ENCODE measurements around the gene MFSD6.

Gene MFSD6

GRCh38 chr2:190530248-190530900 lies 122.2 kb downstream of the MFSD6 start:
- DNase-seq (ENCODE audit: low read depth in 2 of 2), result no peak

- DNase-seq (ENCODE audit: low read depth in 2 of 2), result no peak
Measured at GRCh38 chr2:190532581-190532980, 124.4 kb downstream of the MFSD6 start.

- DNase-seq (ENCODE audit: low read depth in 2 of 2), result no peak
Measured at GRCh38 chr2:190533175-190533967, 125.2 kb downstream of the MFSD6 start.

GRCh38 chr2:190533968-190534309 lies 125.8 kb downstream of the MFSD6 start:
- peak in 1 of 2 experiments; percentile 26 for DNase-seq (ENCODE audit: low read depth in 2 of 2)

GRCh38 chr2:190534310-190535120 lies 126.4 kb downstream of the MFSD6 start, which contains the start of gene NEMP2:
Gene NEMP2 (minus strand): TSS chr2:190534722. CDS start chr2:190534655, 67 bp downstream.
- peak; percentile 67 to 79 for DNase-seq (ENCODE audit: low read depth in 2 of 2)

- DNase-seq (ENCODE audit: low read depth in 2 of 2), result no peak
Measured at GRCh38 chr2:190535121-190535439, 126.9 kb downstream of the MFSD6 start.

- DNase-seq (ENCODE audit: low read depth in 2 of 2), result no peak
Measured at GRCh38 chr2:190535586-190535985, 127.4 kb downstream of the MFSD6 start.

GRCh38 chr2:190537765-190538164 lies 129.6 kb downstream of the MFSD6 start:
- no peak for DNase-seq (ENCODE audit: low read depth in 2 of 2)

GRCh38 chr2:190538201-190538600 lies 130.0 kb downstream of the MFSD6 start:
- DNase-seq (ENCODE audit: low read depth in 2 of 2), result no peak

GRCh38 chr2:190540048-190540447 lies 131.9 kb downstream of the MFSD6 start:
- no peak for DNase-seq (ENCODE audit: low read depth in 2 of 2)

GRCh38 chr2:190545093-190545492 lies 136.9 kb downstream of the MFSD6 start:
- DNase-seq (ENCODE audit: low read depth in 2 of 2), result no peak

- no peak for DNase-seq (ENCODE audit: low read depth in 2 of 2)
Measured at GRCh38 chr2:190545555-190546385, 137.6 kb downstream of the MFSD6 start.

GRCh38 chr2:190546734-190547133 lies 138.6 kb downstream of the MFSD6 start:
- DNase-seq (ENCODE audit: low read depth in 2 of 2), result no peak

- no peak for DNase-seq (ENCODE audit: low read depth in 2 of 2)
Measured at GRCh38 chr2:190547886-190548285, 139.7 kb downstream of the MFSD6 start.

GRCh38 chr2:190550137-190550536 lies 142.0 kb downstream of the MFSD6 start:
- DNase-seq (ENCODE audit: low read depth in 2 of 2), result no peak

Data from stimulated activated CD4-positive, alpha-beta T cell treated with anti-CD3 and anti-CD28 coated beads, Interleukin-12 subunit alpha, Interleukin-12 subunit beta, amount 100 ng/mL, for 24 hours (primary cell).